Activated CD8-positive, alpha-beta memory T cell treated with anti-CD3 and anti-CD28 coated beads, Interleukin-2, amount 50 U/mL, for 24 hours (primary cell): ENCODE results near the gene CA10.

Experiments
- DNase-seq: peaks from one replicate; pipeline ENCODE4 v3.0.0-alpha.2; 2020; ENCODE audit errors: extremely low read depth

Gene CA10

DNA sequence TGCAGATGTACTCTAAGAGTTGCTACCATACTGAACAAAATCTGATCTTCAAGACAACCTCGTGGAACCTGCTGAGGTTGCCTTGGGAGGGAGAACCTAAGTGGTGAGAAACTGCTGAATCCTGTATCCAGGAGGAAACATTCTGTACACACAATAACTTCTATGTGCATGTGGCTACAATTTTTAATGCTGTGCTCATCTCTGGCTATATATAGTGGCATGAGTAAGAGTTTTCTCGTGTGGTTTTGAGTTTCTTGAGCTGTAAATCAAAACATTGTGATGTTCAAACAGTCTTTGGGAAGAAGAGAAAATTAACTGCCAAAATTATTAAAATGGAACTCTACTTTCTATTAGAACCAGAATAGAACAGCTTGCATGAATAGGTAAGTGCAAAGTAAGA is 206.8 kb downstream of the CA10 start:
- no peak for DNase-seq

DNA sequence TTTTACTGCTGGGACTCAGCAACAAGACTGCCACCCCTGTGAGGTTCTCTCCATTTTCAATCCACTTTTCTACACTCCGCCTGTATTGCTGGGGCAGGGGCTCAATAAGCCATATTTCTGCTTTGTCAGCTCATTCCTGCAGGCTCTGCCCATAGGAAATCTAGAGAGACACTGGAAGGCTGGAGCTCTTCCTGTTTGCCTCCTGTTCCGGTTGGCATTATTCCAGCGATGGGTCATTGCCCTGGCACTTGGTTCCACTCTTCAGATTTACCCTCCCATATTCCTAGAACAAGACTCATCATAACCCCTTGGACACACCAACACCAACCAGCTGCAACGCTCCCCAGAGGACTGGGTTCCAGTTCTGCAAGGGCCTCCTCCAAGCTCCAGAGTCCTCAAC is 210.4 kb downstream of the CA10 start:
- no peak for DNase-seq

DNA sequence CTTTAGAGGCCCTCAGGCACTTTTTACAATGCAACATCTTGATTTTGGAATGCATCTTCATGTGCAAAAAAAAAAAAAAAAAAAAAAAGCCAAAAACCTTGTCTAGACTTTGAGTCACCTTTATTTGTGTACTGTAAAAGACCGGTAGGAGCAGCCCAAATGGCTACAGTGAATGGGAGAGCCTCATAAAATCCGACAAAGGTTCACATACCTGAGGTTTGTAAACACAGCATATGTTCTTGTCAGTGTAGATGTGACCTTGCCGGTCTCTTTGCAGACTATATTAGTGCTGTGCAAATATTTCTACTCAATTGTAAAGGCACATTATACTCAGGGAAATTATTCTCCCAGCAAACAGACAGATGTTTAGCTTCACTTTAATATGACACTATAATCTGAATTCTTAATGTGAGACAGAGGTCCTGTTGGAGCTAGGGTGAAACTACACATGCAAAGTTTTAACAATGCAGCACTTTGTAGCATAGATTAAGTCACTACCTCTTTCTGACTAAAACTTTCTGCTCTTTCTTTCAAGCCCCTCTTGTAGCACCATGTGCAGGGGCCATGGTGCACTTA is 211.3 kb downstream of the CA10 start:
- no peak for DNase-seq

DNA sequence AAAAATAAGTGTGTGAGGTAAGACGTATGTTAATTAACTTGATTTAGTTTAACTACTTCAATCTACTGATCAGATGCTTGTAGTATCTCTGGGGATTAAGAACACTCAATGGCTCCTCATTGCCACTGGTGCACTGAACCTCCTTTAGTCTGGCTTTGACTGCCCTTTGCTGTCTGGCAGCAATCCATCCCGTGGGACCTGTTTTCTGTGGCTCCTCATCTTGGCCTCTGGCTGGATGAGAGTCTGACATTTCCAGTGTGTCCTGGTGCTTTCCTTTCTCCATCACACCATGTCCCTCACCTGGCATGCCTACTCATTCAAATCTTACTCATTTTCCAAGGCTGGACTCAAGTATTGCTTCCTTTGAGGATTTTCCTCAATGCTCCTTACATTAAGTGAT is 212.2 kb downstream of the CA10 start:
- no peak for DNase-seq

DNA sequence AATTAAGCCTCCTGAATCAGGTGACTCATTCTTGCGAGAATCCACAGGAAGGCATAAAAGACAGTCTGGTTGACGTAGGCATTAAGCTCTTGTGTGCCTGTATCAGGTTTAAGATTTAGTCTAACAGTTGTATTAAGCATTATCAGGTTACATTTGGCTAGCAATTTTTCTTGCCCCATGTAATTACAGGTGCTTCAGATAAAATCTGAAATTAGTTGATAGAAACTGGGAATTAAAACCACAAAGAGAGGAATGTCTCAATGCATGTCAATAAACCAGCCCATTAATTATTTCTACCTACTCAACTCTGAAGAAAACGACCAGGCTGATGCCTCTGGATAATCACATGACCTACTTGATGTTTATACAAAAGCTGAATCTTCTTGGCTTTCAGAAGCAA is 217.2 kb downstream of the CA10 start:
- DNase-seq, result no peak

DNA sequence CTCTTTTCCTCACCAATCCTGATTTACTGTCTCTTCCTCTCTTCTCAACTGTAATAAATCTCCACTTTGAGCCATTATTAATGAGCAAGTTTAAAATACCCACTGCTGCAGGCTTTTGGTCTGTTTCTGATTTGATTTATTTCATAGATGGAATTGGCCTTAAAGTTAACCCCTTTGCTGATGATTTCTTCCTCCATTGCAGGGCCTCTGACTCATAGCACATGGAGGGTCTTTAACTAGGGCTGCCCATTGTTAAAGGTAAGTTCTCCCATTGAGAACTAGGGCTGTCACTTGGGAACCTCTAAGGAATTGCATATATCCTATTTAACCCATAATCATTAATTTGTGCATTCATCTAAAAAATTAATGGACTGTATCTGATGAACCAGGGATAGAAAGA is 221.2 kb downstream of the CA10 start:
- no peak for DNase-seq

DNA sequence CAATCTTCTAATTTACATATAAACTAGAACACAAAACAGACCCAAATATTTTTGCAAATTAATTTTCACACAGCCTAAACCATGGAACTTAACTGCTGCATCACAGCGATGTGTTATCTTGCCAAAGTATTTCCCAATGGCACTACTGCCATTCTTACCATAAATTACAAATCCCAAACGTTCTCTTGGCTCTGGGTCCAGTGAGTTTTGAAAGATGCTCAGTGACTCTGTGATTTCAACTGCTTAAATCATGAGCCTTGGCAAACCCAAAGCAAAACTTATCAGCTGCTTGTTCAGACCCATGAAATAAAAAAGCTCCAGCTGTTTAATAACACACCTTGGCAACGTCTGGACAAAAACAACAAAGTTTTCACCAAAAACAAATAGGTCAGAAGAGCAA is 223.0 kb downstream of the CA10 start:
- no peak for DNase-seq

DNA sequence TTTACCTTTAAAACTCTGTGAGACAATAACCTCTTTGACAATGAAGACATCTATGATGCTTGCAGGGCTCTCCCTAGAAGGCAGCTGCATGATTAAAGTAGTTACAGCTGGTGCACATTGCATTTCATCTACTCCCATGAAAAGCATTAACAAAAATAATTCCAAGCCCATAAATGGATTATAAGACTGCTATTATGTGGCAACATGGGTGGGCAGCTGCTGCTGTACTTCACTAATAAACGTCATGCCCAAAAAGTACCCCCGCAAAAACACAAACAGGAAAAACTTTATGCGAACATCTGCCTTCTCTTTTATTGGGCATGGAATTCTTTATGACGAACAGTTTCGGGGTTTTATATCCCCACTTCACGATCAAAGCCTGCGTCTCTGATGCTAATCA is 224.9 kb downstream of the CA10 start:
- DNase-seq, result no peak

DNA sequence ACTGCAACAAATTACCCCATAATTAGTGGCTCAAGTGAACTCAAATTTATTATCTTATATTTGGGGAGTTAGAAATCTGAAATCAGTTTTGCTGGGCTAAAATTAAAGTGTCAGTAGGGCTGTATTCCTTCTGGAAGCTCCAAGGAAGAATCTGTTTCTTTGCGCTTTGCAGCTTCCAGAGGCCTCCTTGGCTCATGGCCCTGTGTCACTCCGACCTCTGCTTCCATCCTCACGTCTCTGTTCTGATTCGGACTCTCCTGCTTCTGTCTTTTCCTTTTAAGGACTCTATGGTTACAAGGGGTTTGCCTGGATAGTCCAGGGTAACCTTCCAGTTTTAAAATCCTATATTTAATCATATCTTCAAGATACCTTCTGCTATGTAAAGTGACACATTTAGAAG is 232.1 kb downstream of the CA10 start:
- no peak for DNase-seq

DNA sequence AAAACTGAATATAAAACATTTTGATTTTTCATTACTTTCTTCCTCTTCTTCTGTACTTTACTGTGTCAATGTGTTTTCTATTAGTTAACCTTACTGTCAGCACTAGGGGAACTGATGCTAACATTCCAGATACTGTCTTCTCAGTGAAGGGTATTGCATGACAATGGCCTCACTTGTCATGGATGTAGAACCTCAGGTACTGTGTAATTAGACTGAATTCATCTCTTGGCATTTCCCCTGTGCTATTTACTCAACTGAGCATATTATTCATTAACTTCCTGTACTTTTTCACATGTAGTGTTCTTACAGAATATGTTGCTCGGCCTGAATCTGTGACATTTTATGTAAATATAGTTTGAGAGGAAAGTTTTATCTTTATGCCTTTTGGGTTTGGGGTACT is 237.0 kb downstream of the CA10 start:
- no peak for DNase-seq

DNA sequence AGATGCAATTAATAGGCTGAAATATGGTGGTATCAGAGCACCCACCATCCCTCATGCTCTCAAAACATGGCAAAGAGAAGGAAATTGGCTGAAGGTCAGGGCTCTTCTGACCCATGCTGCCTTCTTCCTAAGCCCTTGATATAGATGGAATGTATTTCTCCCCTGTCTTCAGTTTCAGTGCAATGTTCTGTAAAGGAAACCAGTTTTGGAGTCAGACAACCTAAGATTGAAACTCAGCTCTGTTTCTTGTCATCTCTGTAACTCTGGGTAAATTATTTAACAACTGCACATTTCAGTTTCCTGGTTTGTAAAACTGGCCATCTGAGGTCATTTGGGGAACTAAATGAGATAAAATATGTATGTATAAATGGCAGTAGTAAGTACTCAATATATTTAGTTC is 243.9 kb downstream of the CA10 start:
- no peak for DNase-seq

DNA sequence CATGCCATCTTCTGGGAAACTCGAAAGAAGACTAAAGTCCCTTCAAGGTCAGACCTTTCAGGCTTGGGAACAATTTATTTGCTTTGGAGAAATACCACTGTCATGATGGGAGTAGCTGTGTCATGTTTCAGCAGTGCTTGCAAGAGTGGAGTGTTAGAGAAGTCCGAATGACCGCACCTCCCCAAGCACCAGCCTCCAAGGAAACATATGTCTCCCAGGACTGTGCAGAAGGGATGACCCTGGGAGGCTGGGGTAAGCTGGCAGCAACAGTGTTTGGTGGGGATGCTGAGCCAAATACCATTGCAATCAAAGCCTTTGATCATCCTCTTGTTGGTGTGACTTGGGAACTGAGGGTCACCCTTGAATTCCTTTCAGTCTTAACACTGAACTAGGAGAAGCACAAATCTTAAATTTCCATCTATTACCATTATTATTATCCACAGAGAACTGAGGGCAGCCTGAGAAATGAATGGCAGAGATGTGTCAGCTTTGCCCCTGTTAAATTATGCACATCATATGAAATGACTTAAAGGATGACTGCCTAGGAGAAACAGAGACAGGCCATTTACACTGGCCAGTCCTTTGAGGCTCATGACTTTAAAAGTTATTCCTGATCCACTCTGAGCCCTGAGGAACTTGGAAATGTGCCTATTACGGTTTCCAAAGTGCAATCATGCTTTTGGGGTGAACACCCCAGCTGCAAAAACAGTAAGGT is 244.9 kb downstream of the CA10 start:
- DNase-seq, result no peak

DNA sequence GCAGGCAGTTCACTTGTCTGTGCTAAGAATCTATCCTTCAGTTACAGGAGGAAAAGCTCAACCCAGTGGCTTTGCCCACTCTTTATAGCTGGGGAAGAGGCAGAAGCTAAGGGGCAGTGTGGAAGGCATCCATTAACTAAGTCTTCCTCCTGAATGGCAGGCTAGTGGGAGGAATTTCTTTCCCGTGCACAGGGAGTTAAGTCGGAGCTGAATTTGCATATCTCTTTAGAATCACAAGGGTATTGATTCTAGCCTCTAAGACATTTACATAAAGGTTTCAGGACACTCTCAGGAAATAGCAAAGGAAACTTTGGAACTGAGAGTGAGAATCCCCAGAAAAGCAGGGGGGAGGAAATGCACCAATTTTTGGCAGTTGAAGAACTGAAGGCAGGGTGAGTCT is 245.6 kb downstream of the CA10 start:
- DNase-seq, result no peak

DNA sequence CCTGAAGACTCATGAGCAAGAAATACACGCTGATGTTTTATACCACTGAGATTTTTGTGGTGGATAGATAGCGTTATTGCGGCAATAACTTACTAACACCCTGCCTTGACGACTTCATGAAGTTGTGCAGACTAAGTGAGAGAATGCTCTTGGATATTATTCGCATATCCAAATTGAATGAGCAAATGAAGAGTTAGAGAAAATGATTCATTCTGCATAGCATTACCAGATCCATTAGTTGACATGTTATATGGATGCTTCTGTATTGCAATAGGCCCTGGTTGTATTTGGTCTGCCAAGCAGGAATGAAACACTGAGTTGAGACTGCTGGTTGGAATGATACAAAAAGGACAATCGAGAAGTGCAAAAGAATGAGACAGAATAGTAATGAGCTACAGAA is 247.3 kb downstream of the CA10 start:
- DNase-seq, result no peak

DNA sequence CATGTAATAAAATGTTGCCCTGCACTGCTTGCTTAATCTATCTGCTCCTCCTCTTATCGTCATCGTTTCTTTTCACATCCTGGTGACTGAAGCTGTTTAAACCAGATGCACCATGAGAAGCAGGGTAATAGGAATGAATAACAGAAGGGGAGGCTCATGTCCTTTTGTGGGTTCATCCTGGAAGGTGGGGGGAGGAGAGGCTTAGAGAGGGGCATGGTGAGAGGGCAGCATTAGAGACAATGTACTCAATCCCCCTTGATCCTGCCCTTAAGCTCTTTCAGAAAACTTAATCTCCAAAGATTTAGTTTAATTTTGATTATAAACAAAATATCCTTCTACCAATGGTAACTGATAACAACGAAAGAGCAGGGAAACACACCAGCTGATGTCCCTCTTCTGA is 248.5 kb downstream of the CA10 start:
- DNase-seq, result no peak

DNA sequence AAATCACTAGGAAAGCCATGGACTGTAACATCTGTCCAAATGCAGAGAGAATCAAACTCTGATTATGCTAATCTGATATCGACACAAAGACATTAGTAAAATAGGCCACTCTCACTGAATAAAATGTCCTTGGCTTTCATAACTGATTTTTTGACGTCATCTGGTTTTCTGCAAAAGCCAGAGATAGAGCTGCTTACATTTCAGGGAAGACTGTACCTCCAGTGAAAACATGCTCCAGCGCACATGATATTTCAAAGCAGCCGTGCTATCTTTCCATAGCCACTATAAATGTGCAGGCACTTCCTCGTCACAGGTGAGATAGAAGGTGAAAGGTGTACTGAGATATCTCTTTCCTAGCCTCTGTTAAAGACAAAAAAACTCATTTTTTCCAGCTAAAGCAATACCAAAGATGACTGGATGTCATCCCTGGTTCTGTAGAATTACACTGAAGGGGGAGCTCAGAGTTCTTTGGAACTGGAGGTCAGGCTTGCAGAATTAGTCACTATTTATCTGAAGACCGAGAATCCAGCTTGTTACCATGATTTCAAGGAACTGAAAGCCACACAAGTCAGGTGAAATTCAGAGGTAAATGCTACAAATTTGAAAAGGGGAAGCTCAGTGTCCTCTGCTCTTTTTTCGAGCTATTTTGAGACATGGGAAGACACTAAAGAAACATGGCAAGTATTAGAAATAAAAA is 249.5 kb downstream of the CA10 start:
- no peak for DNase-seq

DNA sequence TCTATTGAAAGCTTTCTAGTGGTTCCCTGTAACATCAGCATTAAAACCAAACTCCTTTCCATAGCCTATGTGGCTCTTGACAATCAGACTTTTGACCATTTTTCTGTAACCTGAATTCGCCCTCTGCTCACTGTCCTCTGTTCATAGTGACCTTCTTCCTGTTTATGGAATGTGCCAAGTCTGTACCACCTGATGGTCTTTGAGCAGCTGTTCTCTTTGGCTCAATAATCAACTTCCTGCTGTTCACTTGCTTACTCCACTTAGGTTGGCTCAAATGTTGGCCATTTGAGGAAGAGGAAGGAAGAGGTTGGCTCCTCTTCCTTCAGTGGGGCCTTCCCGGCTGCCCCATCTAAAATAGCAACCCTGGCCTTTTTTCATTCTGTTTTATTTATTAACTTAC is 251.5 kb downstream of the CA10 start:
- DNase-seq, result no peak

DNA sequence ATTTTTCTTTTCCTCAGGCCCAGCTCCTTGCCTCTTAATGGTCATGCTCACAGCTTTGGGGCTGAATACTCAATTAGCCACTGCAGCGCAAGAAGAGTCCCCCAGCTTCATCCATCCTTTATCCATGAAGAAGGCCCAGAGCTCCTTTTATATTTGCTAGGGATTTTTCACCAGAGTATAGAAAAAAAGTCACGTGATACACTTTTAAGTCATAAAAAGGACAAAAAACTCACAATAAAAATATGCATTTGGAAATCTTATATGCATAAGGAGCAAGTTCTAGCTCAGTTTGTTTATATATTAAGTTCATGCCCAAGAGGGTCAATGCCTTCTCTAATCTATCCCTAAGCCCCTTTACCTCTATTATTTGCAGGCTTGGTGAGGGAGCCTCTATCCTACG is 254.1 kb downstream of the CA10 start:
- no peak for DNase-seq

DNA sequence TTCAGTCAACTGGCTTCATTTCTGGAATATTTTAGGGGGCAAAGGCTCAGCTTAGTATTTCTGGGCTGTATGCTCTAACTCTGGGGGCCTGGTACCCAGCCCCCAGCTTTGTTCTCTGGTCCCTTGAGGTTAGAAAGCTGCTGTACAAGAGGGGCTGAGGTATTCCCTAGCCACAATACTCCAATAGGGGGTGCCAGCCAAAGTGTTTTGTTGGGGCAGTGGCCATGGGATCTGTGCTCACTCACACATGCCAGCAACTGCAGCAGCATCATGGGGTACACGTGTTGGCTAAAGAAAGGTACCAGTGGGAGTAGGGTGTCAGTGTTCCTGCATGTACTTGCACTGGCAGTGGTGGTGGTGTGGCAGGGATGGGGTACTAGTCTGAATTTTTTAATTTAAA is 257.3 kb downstream of the CA10 start:
- DNase-seq, result no peak

DNA sequence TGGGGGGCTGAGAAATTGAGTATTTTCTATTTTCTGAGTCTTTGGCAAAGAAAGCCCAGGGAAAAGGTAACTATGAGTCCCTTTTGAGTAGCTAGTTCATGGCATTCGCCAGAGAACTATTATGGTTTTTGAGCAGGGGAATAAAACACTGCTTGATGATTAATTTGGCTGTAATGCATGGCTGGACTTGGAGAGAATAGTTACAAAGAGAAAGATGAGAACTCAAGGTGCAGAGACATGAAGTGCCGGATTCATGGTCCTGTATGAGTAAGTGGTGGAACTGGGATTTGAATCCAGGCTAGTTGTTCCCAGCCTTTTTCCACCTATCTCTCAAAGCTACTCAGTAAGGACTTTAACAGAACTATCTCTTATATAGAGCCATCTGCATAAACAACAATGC is 266.6 kb downstream of the CA10 start:
- DNase-seq, result no peak

DNA sequence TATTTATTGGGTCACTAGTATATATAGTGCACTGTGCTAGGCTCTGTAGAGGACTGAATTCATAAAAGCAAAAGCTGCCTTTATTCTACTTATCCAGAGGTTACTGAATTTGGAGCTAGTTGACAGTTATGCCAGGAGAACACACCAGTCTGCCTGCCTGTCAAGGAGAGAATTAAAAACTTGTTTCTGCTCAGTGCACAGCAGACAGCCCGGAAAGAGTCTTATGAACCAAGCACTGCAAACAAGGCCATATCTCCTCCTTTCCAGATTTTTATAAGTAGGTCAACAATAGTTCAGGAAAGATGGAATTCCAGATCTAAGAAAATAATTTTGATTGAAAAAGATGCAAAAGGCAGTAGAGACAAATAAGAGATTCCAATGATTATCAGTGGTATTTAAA is 267.8 kb downstream of the CA10 start:
- DNase-seq, result no peak

DNA sequence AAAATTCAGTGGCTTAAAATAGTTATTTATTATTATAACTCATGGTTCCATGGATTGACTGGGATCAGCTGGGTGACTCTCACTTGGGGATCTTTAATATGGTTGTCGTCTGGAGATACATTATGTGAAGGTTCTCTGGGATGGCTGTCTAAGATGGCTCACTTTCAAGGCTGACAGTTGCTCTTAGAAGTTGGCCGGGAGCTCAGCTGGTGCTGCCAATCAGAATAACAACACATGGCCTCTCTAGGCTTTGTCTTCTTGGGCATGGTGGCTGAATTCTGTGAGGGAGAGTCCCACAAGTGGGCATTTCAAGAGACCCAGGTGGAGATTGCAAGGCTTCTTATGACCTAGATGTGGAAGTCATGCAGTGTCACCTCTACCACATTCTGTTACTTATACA is 269.7 kb downstream of the CA10 start:
- no peak for DNase-seq

DNA sequence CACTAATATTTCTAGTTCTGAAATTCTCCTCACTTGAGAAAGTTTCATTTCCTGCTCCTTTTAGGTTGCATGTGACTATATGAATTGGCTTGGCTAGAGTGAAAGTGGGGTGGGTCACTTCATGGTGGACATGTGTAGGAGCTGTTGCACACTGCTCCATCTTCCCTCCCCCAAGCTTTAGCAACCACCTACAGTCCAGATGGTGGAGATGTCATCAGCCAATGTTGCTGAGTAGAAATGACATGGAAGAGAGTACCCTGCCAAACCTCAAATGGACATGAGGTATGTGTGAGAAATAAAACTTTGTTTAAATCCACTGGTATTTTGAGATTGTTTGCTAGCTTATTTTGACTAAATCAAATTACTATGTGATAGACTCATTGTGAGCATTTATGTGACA is 281.5 kb downstream of the CA10 start:
- no peak for DNase-seq

DNA sequence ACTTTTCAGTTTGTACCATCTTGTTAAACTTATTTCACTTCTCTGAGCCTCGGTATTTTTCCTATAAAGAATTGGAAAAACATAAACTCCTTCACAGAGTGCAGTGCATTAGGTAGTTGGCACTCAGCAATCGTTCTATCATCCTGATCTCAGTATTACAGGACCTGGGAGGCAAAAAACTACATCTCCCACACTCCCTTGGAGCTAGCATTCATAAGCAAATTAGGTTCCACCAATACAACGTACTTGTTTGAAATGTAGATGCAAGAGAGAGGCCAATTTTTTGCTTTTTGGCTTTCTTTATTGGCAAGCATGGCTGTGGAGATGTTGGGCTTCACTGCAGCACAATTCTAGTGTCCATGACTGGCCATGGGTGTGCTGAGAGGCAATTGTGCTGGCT is 285.2 kb downstream of the CA10 start:
- DNase-seq, result no peak
